ENCODE data around the gene NAA16.

NAA16 gene

GRCh38 chr13:41307884-41308640 is 3.0 kb upstream of the NAA16 start:
- no peak for TF ChIP-seq GABPA (IDR thresholded peaks at IDR 0.05; ENCODE audit: low read depth)
- TF ChIP-seq SPI1 (IDR thresholded peaks at IDR 0.05; ENCODE audit: borderline replicate concordance, low read depth), result no peak
- no peak for TF ChIP-seq REST (IDR thresholded peaks at IDR 0.05; ENCODE audit: insufficient replicate concordance, low read depth)
- TF ChIP-seq CTCF (IDR thresholded peaks at IDR 0.05; ENCODE audit: insufficient read depth, low read length), result no peak
- TF ChIP-seq POLR2AphosphoS5 (IDR thresholded peaks at IDR 0.05; ENCODE audit: low read depth), result no peak
- Histone ChIP-seq H3K27me3 (ENCODE audit: insufficient read depth, poor library complexity, severe bottlenecking) (no peaks in the 10 kb centered on the region), H3K27ac (replicated peaks) (no peak overlapping the region), H3K4me3 (replicated peaks; ENCODE audit: insufficient read depth, low read length) (no peak overlapping the region)
- DNase-seq (ENCODE audit: low read depth in 1 of 2, low spot score in 1 of 2), result no peak

DNA sequence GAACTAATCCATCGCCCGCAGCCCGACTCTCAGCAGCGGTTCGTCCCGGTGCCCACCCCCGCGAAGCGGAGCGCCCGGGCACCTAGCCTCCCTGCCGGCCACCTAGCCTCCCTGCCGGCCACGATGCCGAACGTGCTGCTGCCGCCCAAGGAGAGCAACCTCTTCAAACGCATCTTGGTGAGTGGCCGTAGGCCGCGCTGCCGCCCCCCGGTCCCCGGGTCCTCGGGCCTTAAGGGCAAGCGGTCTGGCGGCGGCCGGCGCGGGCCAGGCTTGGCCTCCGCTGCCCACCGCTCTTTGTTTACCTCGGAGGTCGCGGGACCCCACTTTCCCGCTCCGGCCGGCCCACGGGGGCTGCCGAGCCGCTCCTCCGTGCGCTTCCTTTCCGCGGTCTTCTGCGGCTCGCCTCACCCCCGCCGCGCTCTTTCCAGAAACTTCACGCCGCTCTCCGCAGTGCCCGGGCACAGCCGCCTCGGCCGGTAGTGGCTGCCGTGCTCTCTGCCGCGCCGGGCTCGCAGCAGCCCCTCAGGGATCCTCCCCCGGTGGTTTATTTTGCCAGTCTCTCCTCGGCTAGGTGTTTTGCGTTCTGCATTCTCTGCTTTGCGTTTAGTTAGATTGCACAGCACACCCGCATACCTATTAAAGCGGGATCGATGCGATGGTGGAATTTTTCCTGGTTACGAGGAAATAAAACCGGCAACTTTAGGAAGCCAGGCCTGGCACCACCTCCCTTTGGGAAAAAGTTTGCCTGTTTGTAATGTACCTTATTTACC is 524 bp downstream of the NAA16 start:
- Histone ChIP-seq H3K4me3 (replicated peaks; ENCODE audit: insufficient read depth, low read length) (peak overlapping the region; percentile 84), H3K27ac (replicated peaks) (peak overlapping the region; percentile 94), H3K27me3 (ENCODE audit: insufficient read depth, poor library complexity, severe bottlenecking) (no peaks in the 10 kb centered on the region)
- DNase-seq (ENCODE audit: low read depth in 1 of 2, low spot score in 1 of 2), result peak in 1 of 2 experiments; percentile 56
- TF ChIP-seq CTCF (IDR thresholded peaks at IDR 0.05; ENCODE audit: insufficient read depth, low read length), result no peak
- TF ChIP-seq POLR2AphosphoS5 (IDR thresholded peaks at IDR 0.05; ENCODE audit: low read depth), result no peak
- no peak for TF ChIP-seq GABPA (IDR thresholded peaks at IDR 0.05; ENCODE audit: low read depth)
- TF ChIP-seq REST (IDR thresholded peaks at IDR 0.05; ENCODE audit: insufficient replicate concordance, low read depth), result no peak
- no peak for TF ChIP-seq SPI1 (IDR thresholded peaks at IDR 0.05; ENCODE audit: borderline replicate concordance, low read depth)

DNA sequence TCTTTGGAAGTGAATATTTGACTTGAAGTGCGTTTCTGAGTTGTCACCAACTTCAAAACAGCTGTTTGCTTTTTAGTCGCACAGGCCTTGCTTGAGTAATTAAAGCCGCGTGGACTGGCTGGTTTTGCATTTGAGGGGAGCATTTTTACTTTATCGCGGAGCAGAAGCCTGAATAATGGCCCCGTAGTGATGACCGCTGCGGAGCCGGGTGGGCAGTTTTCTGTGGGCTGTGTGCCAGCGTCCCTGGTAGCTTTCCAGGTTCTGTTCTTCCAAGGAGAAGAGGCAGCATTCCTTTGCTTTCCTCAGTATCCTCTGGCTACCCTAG is 1.1 kb downstream of the NAA16 start:
- Histone ChIP-seq H3K27me3 (ENCODE audit: insufficient read depth, poor library complexity, severe bottlenecking) (no peaks in the 10 kb centered on the region), H3K4me3 (replicated peaks; ENCODE audit: insufficient read depth, low read length) (peak overlapping the region; percentile 84), H3K27ac (replicated peaks) (peak overlapping the region; percentile 94)
- peak in 1 of 2 experiments; percentile 33 for DNase-seq (ENCODE audit: low read depth in 1 of 2, low spot score in 1 of 2)
- TF ChIP-seq POLR2AphosphoS5 (IDR thresholded peaks at IDR 0.05; ENCODE audit: low read depth), result no peak
- TF ChIP-seq CTCF (IDR thresholded peaks at IDR 0.05; ENCODE audit: insufficient read depth, low read length), result no peak
- TF ChIP-seq GABPA (IDR thresholded peaks at IDR 0.05; ENCODE audit: low read depth), result no peak
- no peak for TF ChIP-seq REST (IDR thresholded peaks at IDR 0.05; ENCODE audit: insufficient replicate concordance, low read depth)
- no peak for TF ChIP-seq SPI1 (IDR thresholded peaks at IDR 0.05; ENCODE audit: borderline replicate concordance, low read depth)
